ENCODE measurements around the gene CHMP6. TPM values are rescaled to one million over a fixed set of nuclear protein-coding genes. Genes with fewer than 3 reads are reported as not detected.

Gene CHMP6
- total RNA-seq, 1 donor, result 21.4 TPM

DNA sequence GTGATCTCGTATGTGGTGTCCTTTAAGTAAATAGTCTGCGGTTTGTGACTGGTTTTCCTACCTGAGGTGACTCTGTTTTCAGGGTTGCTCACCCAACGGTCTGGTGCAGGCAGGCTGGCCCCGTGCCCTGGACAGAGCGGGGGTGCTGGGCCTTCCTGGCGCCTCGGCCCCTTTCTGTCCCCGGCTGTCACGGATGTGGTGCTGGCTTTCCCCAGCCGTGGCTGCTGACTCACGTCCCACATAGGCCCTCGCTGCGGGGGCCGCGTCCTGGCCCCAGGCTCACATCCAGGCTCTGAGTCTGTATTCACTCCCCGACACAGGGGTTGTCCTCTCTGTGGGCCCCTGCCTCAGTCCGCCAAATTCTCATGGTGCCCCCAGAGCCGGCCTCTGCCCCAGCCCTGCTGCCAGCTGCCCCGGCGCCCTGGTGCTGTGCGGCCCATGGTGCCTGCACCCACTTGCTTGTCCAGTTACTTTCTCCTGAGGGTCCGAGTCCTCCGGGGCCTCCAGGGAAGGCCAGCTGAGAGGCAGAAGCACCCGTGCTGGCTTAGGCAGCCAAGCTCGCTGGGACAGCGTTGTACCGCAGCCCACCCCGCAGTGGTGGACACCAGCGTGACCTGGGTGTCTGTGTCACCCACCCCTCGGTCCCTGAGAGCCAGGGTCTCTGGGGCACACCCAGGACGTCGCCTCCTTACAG, 5.9 kb downstream of the CHMP6 start:
- Histone ChIP-seq H3K4me2 (ENCODE audit: insufficient read depth, low read length) (no peak overlapping the region), H3K27ac (ENCODE audit: low read depth, low read length) (no peak overlapping the region), H2AFZ (ENCODE audit: low read length) (no peak overlapping the region), H3K27me3 (ENCODE audit: insufficient read depth, low read length) (peaks cover 3% of the 10 kb centered on the region), H4K20me1 (ENCODE audit: insufficient read depth, low read length) (peaks cover 6% of the 10 kb centered on the region), H3K4me3 (ENCODE audit: insufficient read depth, low read length) (no peak overlapping the region), H3K4me1 (ENCODE audit: insufficient read depth, low read length) (peaks cover 13% of the 10 kb centered on the region), H3K9me3 (ENCODE audit: low read depth, low read length) (no peaks in the 10 kb centered on the region), H3K36me3 (ENCODE audit: insufficient read depth, low read length) (peaks cover 32% of the 10 kb centered on the region), H3K79me2 (ENCODE audit: insufficient read depth, low read length) (peaks cover 16% of the 10 kb centered on the region)
- peak; percentile 97 for DNase-seq (ENCODE audit: insufficient read length, low spot score, missing footprints)
- TF ChIP-seq, protein P1, sequence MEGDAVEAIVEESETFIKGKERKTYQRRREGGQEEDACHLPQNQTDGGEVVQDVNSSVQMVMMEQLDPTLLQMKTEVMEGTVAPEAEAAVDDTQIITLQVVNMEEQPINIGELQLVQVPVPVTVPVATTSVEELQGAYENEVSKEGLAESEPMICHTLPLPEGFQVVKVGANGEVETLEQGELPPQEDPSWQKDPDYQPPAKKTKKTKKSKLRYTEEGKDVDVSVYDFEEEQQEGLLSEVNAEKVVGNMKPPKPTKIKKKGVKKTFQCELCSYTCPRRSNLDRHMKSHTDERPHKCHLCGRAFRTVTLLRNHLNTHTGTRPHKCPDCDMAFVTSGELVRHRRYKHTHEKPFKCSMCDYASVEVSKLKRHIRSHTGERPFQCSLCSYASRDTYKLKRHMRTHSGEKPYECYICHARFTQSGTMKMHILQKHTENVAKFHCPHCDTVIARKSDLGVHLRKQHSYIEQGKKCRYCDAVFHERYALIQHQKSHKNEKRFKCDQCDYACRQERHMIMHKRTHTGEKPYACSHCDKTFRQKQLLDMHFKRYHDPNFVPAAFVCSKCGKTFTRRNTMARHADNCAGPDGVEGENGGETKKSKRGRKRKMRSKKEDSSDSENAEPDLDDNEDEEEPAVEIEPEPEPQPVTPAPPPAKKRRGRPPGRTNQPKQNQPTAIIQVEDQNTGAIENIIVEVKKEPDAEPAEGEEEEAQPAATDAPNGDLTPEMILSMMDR (IDR thresholded peaks at IDR 0.05; ENCODE audit: extremely low read depth, low read depth, low read length), result no peak

DNA sequence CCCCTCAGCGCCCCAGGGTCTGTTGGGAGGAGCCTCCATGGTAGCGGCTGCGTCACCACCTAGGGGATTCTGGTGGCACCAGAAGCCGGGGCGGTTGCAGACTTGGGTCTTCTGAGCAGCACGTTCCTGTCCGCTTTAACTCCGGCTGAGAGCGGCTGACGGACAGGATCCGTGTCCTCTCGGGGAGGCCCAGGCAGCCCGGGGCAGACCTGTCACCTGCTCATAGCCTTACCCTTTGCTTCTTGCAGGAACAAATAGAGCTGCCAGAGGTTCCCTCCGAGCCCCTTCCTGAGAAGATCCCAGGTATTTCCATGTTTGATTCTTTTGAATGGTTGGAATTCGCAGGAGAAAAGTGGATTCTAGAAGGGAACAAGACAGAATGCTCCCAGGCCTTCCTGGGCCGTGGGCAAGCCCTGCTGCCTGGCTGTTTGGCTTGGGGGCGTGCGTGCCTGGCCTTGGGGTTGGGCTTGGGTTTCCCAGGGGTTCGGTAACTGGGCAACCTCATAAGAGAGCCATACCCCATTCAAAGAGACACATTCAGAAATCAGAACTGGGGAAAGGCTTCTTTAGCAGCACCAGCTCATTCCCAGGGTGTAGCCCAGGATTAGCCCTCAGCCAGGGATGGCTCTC, 6.6 kb downstream of the CHMP6 start:
- TF ChIP-seq, protein P1 (IDR thresholded peaks at IDR 0.05; ENCODE audit: extremely low read depth, low read depth, low read length), result no peak

DNA sequence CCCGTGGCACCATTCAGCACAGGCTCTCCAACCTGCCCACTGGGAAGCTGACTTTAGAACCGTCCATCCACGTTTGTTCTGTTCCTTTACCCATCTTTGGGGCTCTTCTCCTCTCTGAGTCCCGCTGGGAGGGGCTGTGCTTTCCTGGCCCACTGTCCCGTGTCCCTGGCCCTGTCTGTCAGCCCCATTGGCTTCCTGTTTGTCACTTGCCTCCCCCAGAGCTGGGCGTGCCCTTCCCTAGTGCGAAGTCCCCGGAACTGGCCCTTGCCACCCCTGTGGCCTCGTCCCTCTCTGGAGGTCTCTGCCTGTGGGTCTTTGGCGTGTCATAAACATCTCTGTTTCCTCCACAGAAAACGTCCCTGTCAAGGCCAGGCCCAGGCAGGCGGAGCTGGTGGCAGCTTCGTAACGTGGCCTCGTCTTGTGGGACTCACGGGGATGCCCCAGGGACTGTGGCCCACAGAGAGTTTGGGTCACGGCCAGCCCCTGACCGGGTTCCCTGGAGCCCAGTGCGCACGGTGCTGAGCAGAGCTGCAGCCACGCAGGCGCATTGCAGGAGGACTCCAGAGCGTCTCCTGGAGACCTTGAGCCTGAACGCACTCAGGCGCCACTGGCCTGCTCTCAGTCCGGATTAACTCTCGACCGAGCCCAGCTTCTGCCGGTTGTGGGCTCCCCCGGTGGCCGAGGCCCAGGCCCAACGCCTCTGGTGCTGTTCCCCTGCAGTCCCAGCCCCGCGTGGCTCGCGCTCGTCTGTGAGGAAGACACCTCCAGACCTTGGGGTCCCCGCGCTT, 7.3 kb downstream of the CHMP6 start:
- no peak overlapping the region for H2AFZ ChIP-seq (ENCODE audit: low read length)
- no peak overlapping the region for H3K4me3 ChIP-seq (ENCODE audit: insufficient read depth, low read length)
- no peak overlapping the region for H3K4me2 ChIP-seq (ENCODE audit: insufficient read depth, low read length)
- no peak overlapping the region for H3K27ac ChIP-seq (ENCODE audit: low read depth, low read length)
- DNase-seq (ENCODE audit: insufficient read length, low spot score, missing footprints), result peak; percentile 82
- no peaks in the 10 kb centered on the region for H3K9me3 ChIP-seq (ENCODE audit: low read depth, low read length)
- H4K20me1 ChIP-seq (ENCODE audit: insufficient read depth, low read length), result peaks cover 2% of the 10 kb centered on the region
- peaks cover 32% of the 10 kb centered on the region for H3K36me3 ChIP-seq (ENCODE audit: insufficient read depth, low read length)
- H3K27me3 ChIP-seq (ENCODE audit: insufficient read depth, low read length), result peaks cover 15% of the 10 kb centered on the region
- H3K4me1 ChIP-seq (ENCODE audit: insufficient read depth, low read length), result peaks cover 6% of the 10 kb centered on the region
- H3K79me2 ChIP-seq (ENCODE audit: insufficient read depth, low read length), result peaks cover 3% of the 10 kb centered on the region
- TF ChIP-seq, protein P1 (IDR thresholded peaks at IDR 0.05; ENCODE audit: extremely low read depth, low read depth, low read length), result no peak

More for the DNA sequence above, 6.6 kb downstream of the CHMP6 start:
- no peak overlapping the region for H3K27ac ChIP-seq (ENCODE audit: low read depth, low read length)
- H3K4me1 ChIP-seq (ENCODE audit: insufficient read depth, low read length), result peaks cover 6% of the 10 kb centered on the region
- peaks cover 2% of the 10 kb centered on the region for H4K20me1 ChIP-seq (ENCODE audit: insufficient read depth, low read length)
- H3K36me3 ChIP-seq (ENCODE audit: insufficient read depth, low read length), result peaks cover 32% of the 10 kb centered on the region
- H3K79me2 ChIP-seq (ENCODE audit: insufficient read depth, low read length), result peaks cover 10% of the 10 kb centered on the region
- no peak overlapping the region for H3K4me2 ChIP-seq (ENCODE audit: insufficient read depth, low read length)
- no peak overlapping the region for H2AFZ ChIP-seq (ENCODE audit: low read length)
- H3K9me3 ChIP-seq (ENCODE audit: low read depth, low read length), result no peaks in the 10 kb centered on the region
- peaks cover 8% of the 10 kb centered on the region for H3K27me3 ChIP-seq (ENCODE audit: insufficient read depth, low read length)
- DNase-seq (ENCODE audit: insufficient read length, low spot score, missing footprints), result peak; percentile 83
- H3K4me3 ChIP-seq (ENCODE audit: insufficient read depth, low read length), result no peak overlapping the region
